Activated CD4-positive, alpha-beta T cell treated with anti-CD3 and anti-CD28 coated beads for 36 hours (primary cell): Measurements from ENCODE around the gene EXO5. TPM values are rescaled to one million over a fixed set of nuclear protein-coding genes. Genes with fewer than 3 reads are reported as not detected.

ENCODE experiments used
- ATAC-seq: fragments of 200-7000 bp; cut with Tn5 transposase; one replicate; pipeline ENCODE4 v1.10.0; 2021; ENCODE audit warnings: mild to moderate bottlenecking, moderate library complexity
- CTCF ChIA-PET: fragments of 350-600 bp; sonication (Branson Sonifier 250); formaldehyde crosslinking; loops from one replicate; lab custom pipeline; 2021; ENCODE audit warnings: antibody characterized with exemption; lab: Charles Lee
- POLR2A ChIA-PET: fragments of 350-600 bp; sonication (Branson Sonifier 250); formaldehyde crosslinking; loops from one replicate; lab custom pipeline; 2021; ENCODE audit warnings: antibody characterized with exemption, inconsistent platforms; lab: Charles Lee
- DNase-seq: peaks from one replicate; pipeline ENCODE4 v3.0.0-alpha.2; 2020
- H3K27ac Mint-ChIP-seq: one replicate; pipeline ENCODE4 v1.8.0; 2021; ENCODE audit warnings: mixed read lengths
- H3K27me3 Mint-ChIP-seq: one replicate; pipeline ENCODE4 v1.8.0; 2021; ENCODE audit warnings: mixed read lengths
- H3K36me3 Mint-ChIP-seq: one replicate; pipeline ENCODE4 v1.8.0; 2021; ENCODE audit warnings: low read depth, mixed read lengths
- H3K4me1 Mint-ChIP-seq: one replicate; pipeline ENCODE4 v1.8.0; 2021; ENCODE audit warnings: mixed read lengths
- H3K4me3 Mint-ChIP-seq: one replicate; pipeline ENCODE4 v1.8.0; 2021; ENCODE audit warnings: mild to moderate bottlenecking, moderate library complexity, mixed read lengths
- H3K9me3 Mint-ChIP-seq: one replicate; pipeline ENCODE4 v1.8.0; 2021; ENCODE audit warnings: low read depth, mixed read lengths
- intact Hi-C, 2 experiments: fragments of 100-400 bp; cut with DNase I in 1 of 2; cut with micrococcal nuclease in 1 of 2; formaldehyde crosslinking; loops; one replicate each; pipeline versions ENCODE4 v1.14.2 to v1.15.1; 2022 to 2024; cut with DNase I, micrococcal nuclease
- total RNA-seq, 2 experiments: library from RNA; stranded (reverse); gene quantifications; one replicate each; pipeline ENCODE4 v1.2.3, GENCODE V29; 2021

EXO5 gene
- 10 to 100 TPM in 1 of 2 experiments, 1 to 10 TPM in 1; 9.5 to 11.9 TPM for total RNA-seq

GRCh38 chr1:40508375-40509341 lies at the start of gene EXO5:
Gene EXO5, plus strand, starts transcription at chr1:40508767. Its CDS starts 5,778 bp downstream, at chr1:40514545.
- DNase-seq (peak; percentile 94), ATAC-seq (peak; percentile 99)
- no peaks in the 10 kb centered on the region for H3K27me3 Mint-ChIP-seq
- H3K36me3 Mint-ChIP-seq: peaks cover 60% of the 10 kb centered on the region
- peaks cover 22% of the 10 kb centered on the region for H3K9me3 Mint-ChIP-seq
- peaks cover 14% of the 10 kb centered on the region for H3K4me1 Mint-ChIP-seq
- POLR2A ChIA-PET: interaction anchor here (0.6 to 1.0 kb wide), 5 partner anchors 24 to 341 kb away, joined by 3 to 6 read pairs (median 4); partner anchors contain the start of gene ZFP69
- CTCF ChIA-PET: interaction anchor here (1.1 to 1.8 kb wide), 4 partner anchors 9 to 1290 kb away, joined by 3 to 15 read pairs (median 3); partner anchors contain the start of gene ZNF684
- H3K27ac Mint-ChIP-seq: peak within 1 kb of the TSS; percentile 88
- intact Hi-C loops: loop anchor here (1.0 kb wide), 4 partner anchors 23 to 58 kb away; partner anchors contain the start of genes ZNF684 (in 2 of the 2), ZFP69 (in 1 of the 2) and ZFP69B (in 1 of the 2)
- peak within 1 kb of the TSS; percentile 75 for H3K4me3 Mint-ChIP-seq

- H3K4me3 Mint-ChIP-seq: no peak overlapping the region
- peaks cover 64% of the 10 kb centered on the region for H3K9me3 Mint-ChIP-seq
- H3K27me3 Mint-ChIP-seq: no peaks in the 10 kb centered on the region
- ATAC-seq (no peak), DNase-seq (no peak)
- no peaks in the 10 kb centered on the region for H3K4me1 Mint-ChIP-seq
- CTCF ChIA-PET: no interaction called here
- H3K27ac Mint-ChIP-seq: no peak overlapping the region
- POLR2A ChIA-PET: no interaction called here
- intact Hi-C loops: loop anchor here in 1 of 2 experiments (2.0 kb wide), 1 partner anchor 32 kb away; no protein-coding TSS in a partner anchor
- peaks cover 86% of the 10 kb centered on the region for H3K36me3 Mint-ChIP-seq
Measured at GRCh38 chr1:40462956-40463590, 45.5 kb upstream of the EXO5 start.

- peaks cover 73% of the 10 kb centered on the region for H3K9me3 Mint-ChIP-seq
- H3K27ac Mint-ChIP-seq: no peak overlapping the region
- intact Hi-C loops: no loop called here
- no peaks in the 10 kb centered on the region for H3K4me1 Mint-ChIP-seq
- ChIA-PET POLR2A (interaction anchor here (0.7 kb wide), 1 partner anchor 421 kb away, joined by 4 read pairs; no protein-coding TSS in a partner anchor), CTCF (no interaction called here)
- H3K36me3 Mint-ChIP-seq: peaks cover 43% of the 10 kb centered on the region
- no peaks in the 10 kb centered on the region for H3K27me3 Mint-ChIP-seq
- H3K4me3 Mint-ChIP-seq: no peak overlapping the region
- ATAC-seq (no peak), DNase-seq (no peak)
Measured at GRCh38 chr1:40469327-40469726, 39.2 kb upstream of the EXO5 start.

- no peaks in the 10 kb centered on the region for H3K27me3 Mint-ChIP-seq
- ChIA-PET CTCF (interaction anchor here (0.7 to 1.1 kb wide), 2 partner anchors 20 to 59 kb away, joined by 4 read pairs; no protein-coding TSS in a partner anchor), POLR2A (no interaction called here)
- ATAC-seq (no peak), DNase-seq (no peak)
- H3K4me1 Mint-ChIP-seq: peaks cover 21% of the 10 kb centered on the region
- peaks cover 38% of the 10 kb centered on the region for H3K9me3 Mint-ChIP-seq
- no peak overlapping the region for H3K27ac Mint-ChIP-seq
- intact Hi-C loops: no loop called here
- no peak overlapping the region for H3K4me3 Mint-ChIP-seq
- H3K36me3 Mint-ChIP-seq: peaks cover 21% of the 10 kb centered on the region
Measured at GRCh38 chr1:40475268-40475667, 33.3 kb upstream of the EXO5 start.

- ChIA-PET CTCF (no interaction called here), POLR2A (interaction anchor here (1.2 kb wide), 1 partner anchor 32 kb away, joined by 3 read pairs; no protein-coding TSS in a partner anchor)
- Mint-ChIP-seq H3K9me3 (peaks cover 28% of the 10 kb centered on the region), H3K36me3 (peaks cover 34% of the 10 kb centered on the region), H3K4me3 (peak within 1 kb of the TSS; percentile 80), H3K27ac (peak within 1 kb of the TSS; percentile 81), H3K4me1 (peaks cover 21% of the 10 kb centered on the region), H3K27me3 (no peaks in the 10 kb centered on the region)
- intact Hi-C loops: loop anchor here (1.0 to 2.0 kb wide), 3 partner anchors 26 to 31 kb away; partner anchors contain the start of genes EXO5 (in 1 of the 2) and ZFP69B (in 1 of the 2)
- ATAC-seq (peak; percentile 84), DNase-seq (peak; percentile 81)
Measured at GRCh38 chr1:40476924-40477677, 31.5 kb upstream of the EXO5 start, which contains the start of gene ZFP69. Gene ZFP69, plus strand, starts transcription at chr1:40477290. Its CDS starts 2,072 bp downstream, at chr1:40479362.

- intact Hi-C loops: loop anchor here (1.0 to 2.0 kb wide), 3 partner anchors 26 to 31 kb away; partner anchors contain the start of genes EXO5 (in 1 of the 2) and ZFP69B (in 1 of the 2)
- ChIA-PET POLR2A (interaction anchor here (1.2 kb wide), 1 partner anchor 31 kb away, joined by 3 read pairs; no protein-coding TSS in a partner anchor), CTCF (interaction anchor here (1.0 kb wide), 1 partner anchor 31 kb away, joined by 3 read pairs; the partner anchor contains the start of gene EXO5)
- Mint-ChIP-seq H3K27ac (peak overlapping the region; percentile 76), H3K9me3 (peaks cover 30% of the 10 kb centered on the region), H3K4me3 (peak overlapping the region; percentile 80), H3K4me1 (peaks cover 21% of the 10 kb centered on the region), H3K27me3 (no peaks in the 10 kb centered on the region), H3K36me3 (peaks cover 38% of the 10 kb centered on the region)
- DNase-seq (peak; percentile 50), ATAC-seq (peak; percentile 58)
Measured at GRCh38 chr1:40477678-40478053, 30.9 kb upstream of the EXO5 start.

GRCh38 chr1:40478276-40478675 lies 30.3 kb upstream of the EXO5 start:
- Mint-ChIP-seq H3K36me3 (peaks cover 44% of the 10 kb centered on the region), H3K9me3 (peaks cover 28% of the 10 kb centered on the region), H3K4me3 (peak overlapping the region; percentile 80), H3K4me1 (peaks cover 21% of the 10 kb centered on the region), H3K27me3 (no peaks in the 10 kb centered on the region), H3K27ac (peak overlapping the region; percentile 76)
- CTCF ChIA-PET: interaction anchor here (1.0 to 1.7 kb wide), 3 partner anchors 10 to 54 kb away, joined by 3 to 7 read pairs (median 5); partner anchors contain the start of genes EXO5 and ZNF684
- POLR2A ChIA-PET: interaction anchor here (0.6 to 1.2 kb wide), 3 partner anchors 31 to 96 kb away, joined by 3 read pairs; no protein-coding TSS in a partner anchor
- no peak for DNase-seq
- no peak for ATAC-seq
- intact Hi-C loops: no loop called here

- DNase-seq (peak; percentile 39), ATAC-seq (no peak)
- POLR2A ChIA-PET: interaction anchor here (0.6 to 0.7 kb wide), 2 partner anchors 29 to 54 kb away, joined by 3 read pairs; no protein-coding TSS in a partner anchor
- Mint-ChIP-seq H3K4me3 (no peak overlapping the region), H3K36me3 (peaks cover 51% of the 10 kb centered on the region), H3K27me3 (no peaks in the 10 kb centered on the region), H3K9me3 (peaks cover 21% of the 10 kb centered on the region), H3K4me1 (peaks cover 21% of the 10 kb centered on the region), H3K27ac (peak overlapping the region; percentile 1)
- intact Hi-C loops: no loop called here
- CTCF ChIA-PET: interaction anchor here (0.5 to 1.7 kb wide), 4 partner anchors 9 to 253 kb away, joined by 3 to 7 read pairs (median 6); partner anchors contain the start of gene ZNF684
Measured at GRCh38 chr1:40479156-40479555, 29.4 kb upstream of the EXO5 start.

- Mint-ChIP-seq H3K4me1 (peaks cover 5% of the 10 kb centered on the region), H3K27ac (no peak overlapping the region), H3K4me3 (no peak overlapping the region), H3K27me3 (no peaks in the 10 kb centered on the region), H3K36me3 (peaks cover 81% of the 10 kb centered on the region), H3K9me3 (peaks cover 56% of the 10 kb centered on the region)
- CTCF ChIA-PET: interaction anchor here (1.0 kb wide), 1 partner anchor 12 kb away, joined by 3 read pairs; no protein-coding TSS in a partner anchor
- ATAC-seq (no peak), DNase-seq (no peak)
- POLR2A ChIA-PET: no interaction called here
- intact Hi-C loops: loop anchor here in 1 of 2 experiments (2.0 kb wide), 1 partner anchor 33 kb away; no protein-coding TSS in a partner anchor
Measured at GRCh38 chr1:40495315-40495903, 13.2 kb upstream of the EXO5 start.
